A673 (cell line): Measurements from ENCODE around the gene RSPH1.

ENCODE experiments used
- CTCF ChIP-seq: fragments of 300-800, 200-600 bp; sonication (generic); conservative IDR thresholded peaks from 2 replicates; pipeline ENCODE4 v1.5.1; 2017; ENCODE audit warnings: low read depth, mild to moderate bottlenecking, antibody characterized with exemption, low read length, moderate library complexity, mixed read lengths
- EZH2 ChIP-seq: fragments of 200-600 bp; sonication (generic); IDR thresholded peaks from 2 replicates; pipeline ENCODE4 v1.6.1; 2017; ENCODE audit warnings: borderline replicate concordance, low read depth, mild to moderate bottlenecking, mixed read lengths, antibody characterized with exemption, low read length; ENCODE audit not compliant: poor library complexity, severe bottlenecking

- TF ChIP-seq CTCF (no peak), EZH2 (no peak)
Observed at GRCh38 chr21:42500736-42501135, 4.7 kb upstream of the RSPH1 start.
